ENCODE measurements around the gene TBL1Y.

The TBL1Y gene

GRCh38 chrY:7102680-7103079 is 192.2 kb downstream of the TBL1Y start:
- FAIRE-seq (no peak), DNase-seq (ENCODE audit: insufficient read length, low spot score) (no peak)
- no peak for TF ChIP-seq CTCF (IDR thresholded peaks at IDR 0.05; ENCODE audit: insufficient read depth, missing control alignments)

GRCh38 chrY:7107179-7107578 is 196.7 kb downstream of the TBL1Y start:
- FAIRE-seq (no peak), DNase-seq (ENCODE audit: insufficient read length, low spot score) (no peak)
- TF ChIP-seq CTCF (IDR thresholded peaks at IDR 0.05; ENCODE audit: insufficient read depth, missing control alignments), result no peak

GRCh38 chrY:7110086-7110485 is 199.6 kb downstream of the TBL1Y start:
- FAIRE-seq (no peak), DNase-seq (ENCODE audit: insufficient read length, low spot score) (no peak)
- TF ChIP-seq CTCF (IDR thresholded peaks at IDR 0.05; ENCODE audit: insufficient read depth, missing control alignments), result no peak

- DNase-seq (ENCODE audit: insufficient read length, low spot score) (no peak), FAIRE-seq (no peak)
- TF ChIP-seq CTCF (IDR thresholded peaks at IDR 0.05; ENCODE audit: insufficient read depth, missing control alignments), result no peak
Measured at GRCh38 chrY:7115871-7116270, 205.4 kb downstream of the TBL1Y start.

- TF ChIP-seq CTCF (IDR thresholded peaks at IDR 0.05; ENCODE audit: insufficient read depth, missing control alignments), result no peak
- FAIRE-seq (no peak), DNase-seq (ENCODE audit: insufficient read length, low spot score) (no peak)
Measured at GRCh38 chrY:7122202-7122601, 211.7 kb downstream of the TBL1Y start.

GRCh38 chrY:7125136-7126056 is 214.9 kb downstream of the TBL1Y start:
- no peak for TF ChIP-seq CTCF (IDR thresholded peaks at IDR 0.05; ENCODE audit: insufficient read depth, missing control alignments)
- DNase-seq (ENCODE audit: insufficient read length, low spot score), result no peak
- no peak for FAIRE-seq

- TF ChIP-seq CTCF (IDR thresholded peaks at IDR 0.05; ENCODE audit: insufficient read depth, missing control alignments), result no peak
- DNase-seq (ENCODE audit: insufficient read length, low spot score) (no peak), FAIRE-seq (no peak)
Measured at GRCh38 chrY:7128211-7128610, 217.7 kb downstream of the TBL1Y start.
